Neural cell (in vitro differentiated cells): ENCODE measurements around the gene GRIN1. TPM values are rescaled to one million over a fixed set of nuclear protein-coding genes. Genes with fewer than 3 reads are reported as not detected.

Source experiments
- H2AFZ ChIP-seq: fragments of 200-600, 300-800 bp; sonication (generic), shearing (Covaris generic); 2 replicates; pipeline ENCODE4 v1.6.0; 2014; ENCODE audit warnings: low read depth, mild to moderate bottlenecking, antibody characterized with exemption, low read length, moderate library complexity
- H3F3A ChIP-seq: fragments of 200-600 bp; shearing (Covaris generic); 2 replicates; pipeline ENCODE4 v1.6.1; 2016; ENCODE audit warnings: mild to moderate bottlenecking, moderate library complexity, mixed read lengths, antibody characterized with exemption, low read length; ENCODE audit not compliant: insufficient read depth, poor library complexity, severe bottlenecking
- H3K27ac ChIP-seq: fragments of 200-600, 300-800 bp; sonication (generic), shearing (Covaris generic); 2 replicates; pipeline ENCODE4 v1.5.1; 2014; ENCODE audit warnings: mild to moderate bottlenecking, low read length, moderate library complexity
- H3K27me3 ChIP-seq: fragments of 300-800, 200-600 bp; sonication (generic), shearing (Covaris generic); 2 replicates; pipeline ENCODE4 v1.6.0; 2014; ENCODE audit warnings: mild to moderate bottlenecking, low read depth, low read length, moderate library complexity; ENCODE audit not compliant: insufficient read depth
- H3K36me3 ChIP-seq: fragments of 300-800, 200-600 bp; sonication (generic), shearing (Covaris generic); 2 replicates; pipeline ENCODE4 v1.5.1; 2014; ENCODE audit warnings: mild to moderate bottlenecking, antibody characterized with exemption, low read length, moderate library complexity; ENCODE audit not compliant: insufficient read depth
- H3K4me2 ChIP-seq: fragments of 300-800, 200-600 bp; sonication (generic), shearing (Covaris generic); 2 replicates; pipeline ENCODE4 v1.6.0; 2014; ENCODE audit warnings: mild to moderate bottlenecking, low read length
- H3K4me3 ChIP-seq: fragments of 300-800, 200-600 bp; sonication (generic), shearing (Covaris generic); 2 replicates; pipeline ENCODE4 v1.5.1; 2014; ENCODE audit warnings: mild to moderate bottlenecking, low read length, moderate library complexity
- H3K79me2 ChIP-seq: fragments of 200-600 bp; shearing (Covaris generic); replicated peaks from 2 replicates; pipeline ENCODE4 v1.6.0; 2014; ENCODE audit warnings: mild to moderate bottlenecking, low read length, moderate library complexity; ENCODE audit not compliant: insufficient read depth
- H3K9ac ChIP-seq: fragments of 300-800, 200-600 bp; sonication (generic), shearing (Covaris generic); 2 replicates; pipeline ENCODE4 v1.6.1; 2016; ENCODE audit warnings: mild to moderate bottlenecking, low read length, mixed read lengths
- H3K9me2 ChIP-seq: fragments of 200-600 bp; shearing (Covaris generic); 2 replicates; pipeline ENCODE4 v1.6.1; 2016; ENCODE audit warnings: mild to moderate bottlenecking, low read length, mixed read lengths; ENCODE audit not compliant: insufficient read depth
- H3K9me3 ChIP-seq: fragments of 200-600, 300-800 bp; sonication (generic), shearing (Covaris generic); 2 replicates; pipeline ENCODE4 v1.6.1; 2016; ENCODE audit warnings: mild to moderate bottlenecking, mixed run types, low read length, moderate library complexity, mixed read lengths
- H4K20me1 ChIP-seq: fragments of 200-600 bp; shearing (Covaris generic); 2 replicates; pipeline ENCODE4 v1.6.1; 2016; ENCODE audit warnings: mild to moderate bottlenecking, mixed run types; ENCODE audit not compliant: insufficient read depth
- EP300 ChIP-seq: fragments of 450-650 bp; conservative IDR thresholded peaks from 2 replicates; pipeline ENCODE4 v1.6.1; 2014; ENCODE audit warnings: antibody characterized with exemption, mild to moderate bottlenecking, moderate library complexity; ENCODE audit not compliant: poor library complexity, severe bottlenecking
- EZH2 ChIP-seq: fragments of 200-600, 300-800 bp; shearing (Covaris generic), sonication (generic); IDR thresholded peaks from 2 replicates; pipeline ENCODE4 v1.6.1; 2014; ENCODE audit warnings: antibody characterized with exemption, low read length, borderline replicate concordance, mild to moderate bottlenecking; ENCODE audit not compliant: insufficient read depth, poor library complexity, severe bottlenecking
- MXI1 ChIP-seq: fragments of 450-650 bp; conservative IDR thresholded peaks from 2 replicates; pipeline ENCODE4 v1.6.1; 2014; ENCODE audit warnings: antibody characterized with exemption, mild to moderate bottlenecking; ENCODE audit not compliant: poor library complexity, severe bottlenecking
- POLR2AphosphoS5 ChIP-seq: IDR thresholded peaks from 2 replicates; pipeline ENCODE4 v1.6.1; 2012
- RAD21 ChIP-seq: fragments of 450-650 bp; conservative IDR thresholded peaks from 2 replicates; pipeline ENCODE4 v1.6.1; 2014; ENCODE audit warnings: antibody characterized with exemption, mild to moderate bottlenecking, moderate library complexity
- SMC3 ChIP-seq: fragments of 450-650 bp; conservative IDR thresholded peaks from 2 replicates; pipeline ENCODE4 v1.6.1; 2014; ENCODE audit warnings: antibody characterized with exemption, mild to moderate bottlenecking, moderate library complexity; ENCODE audit not compliant: poor library complexity
- TAF1 ChIP-seq: IDR thresholded peaks from 2 replicates; pipeline ENCODE4 v1.6.1; 2012; ENCODE audit warnings: low read depth
- polyA plus RNA-seq: library from polyadenylated mRNA; depleted of rRNA; stranded (reverse); fragments of >200 nt; gene quantifications from 2 replicates; pipeline ENCODE4 v1.2.3, GENCODE V29; 2014
- TF ChIP-seq, protein P1 (sequence below): fragments of 450-650 bp; IDR thresholded peaks from 2 replicates; pipeline ENCODE4 v1.5.1; 2014; ENCODE audit warnings: antibody characterized with exemption, mild to moderate bottlenecking, moderate library complexity; ENCODE audit not compliant: poor library complexity, severe bottlenecking
- TF ChIP-seq, protein P2 (sequence below): IDR thresholded peaks from 2 replicates; pipeline ENCODE4 v1.6.1; 2012; ENCODE audit warnings: borderline replicate concordance

The GRIN1 gene
- polyA plus RNA-seq, 1 donor from 2014 or later: 0.58 TPM

DNA sequence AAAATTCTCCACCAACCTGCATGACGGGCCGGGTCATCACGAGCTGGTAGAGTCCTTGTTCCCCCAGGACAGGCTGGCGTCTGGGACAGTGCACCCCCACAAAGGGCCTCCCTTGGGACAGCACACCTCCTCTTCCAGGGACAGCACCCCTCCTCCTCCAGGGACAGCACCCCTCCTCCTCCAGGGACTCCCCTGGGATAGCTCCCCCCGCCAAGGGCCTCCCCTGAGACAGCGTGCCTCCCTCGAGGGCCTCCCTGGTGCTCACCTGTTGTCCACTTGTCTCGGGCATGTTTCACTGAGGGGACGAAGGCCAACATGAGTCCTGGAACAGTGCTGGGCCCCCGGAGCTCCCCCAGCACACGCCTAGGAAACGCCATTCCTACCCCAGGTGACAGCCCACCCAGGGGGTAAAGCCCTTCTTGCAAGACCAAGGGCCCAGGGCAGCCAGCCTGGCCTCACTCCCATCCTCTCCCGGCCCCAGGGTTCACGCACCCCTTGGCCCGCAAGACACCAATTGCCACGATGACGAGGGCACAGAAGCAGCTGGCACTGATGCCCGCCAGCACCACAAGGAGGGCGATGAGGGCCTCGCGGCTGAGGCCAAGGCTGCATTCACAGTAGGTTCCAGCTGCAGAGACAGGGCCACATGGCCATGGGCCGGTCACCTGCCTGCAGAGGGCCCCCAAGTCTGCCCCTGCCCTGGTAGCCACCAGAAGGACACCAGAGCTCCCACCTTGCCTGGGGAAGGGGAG, 32.4 kb downstream of the GRIN1 start:
- Histone ChIP-seq H3K79me2 (no peaks in the 10 kb centered on the region), H3K4me2 (no peak overlapping the region), H3K27ac (no peak overlapping the region), H4K20me1 (no peaks in the 10 kb centered on the region), H3K9me3 (no peaks in the 10 kb centered on the region), H3K4me3 (no peak overlapping the region), H3F3A (no peaks in the 10 kb centered on the region), H2AFZ (no peak overlapping the region), H3K9me2 (no peaks in the 10 kb centered on the region), H3K36me3 (no peaks in the 10 kb centered on the region), H3K27me3 (peaks cover 27% of the 10 kb centered on the region), H3K9ac (no peak overlapping the region)
- no peak for TF ChIP-seq EP300
- TF ChIP-seq, protein P1, sequence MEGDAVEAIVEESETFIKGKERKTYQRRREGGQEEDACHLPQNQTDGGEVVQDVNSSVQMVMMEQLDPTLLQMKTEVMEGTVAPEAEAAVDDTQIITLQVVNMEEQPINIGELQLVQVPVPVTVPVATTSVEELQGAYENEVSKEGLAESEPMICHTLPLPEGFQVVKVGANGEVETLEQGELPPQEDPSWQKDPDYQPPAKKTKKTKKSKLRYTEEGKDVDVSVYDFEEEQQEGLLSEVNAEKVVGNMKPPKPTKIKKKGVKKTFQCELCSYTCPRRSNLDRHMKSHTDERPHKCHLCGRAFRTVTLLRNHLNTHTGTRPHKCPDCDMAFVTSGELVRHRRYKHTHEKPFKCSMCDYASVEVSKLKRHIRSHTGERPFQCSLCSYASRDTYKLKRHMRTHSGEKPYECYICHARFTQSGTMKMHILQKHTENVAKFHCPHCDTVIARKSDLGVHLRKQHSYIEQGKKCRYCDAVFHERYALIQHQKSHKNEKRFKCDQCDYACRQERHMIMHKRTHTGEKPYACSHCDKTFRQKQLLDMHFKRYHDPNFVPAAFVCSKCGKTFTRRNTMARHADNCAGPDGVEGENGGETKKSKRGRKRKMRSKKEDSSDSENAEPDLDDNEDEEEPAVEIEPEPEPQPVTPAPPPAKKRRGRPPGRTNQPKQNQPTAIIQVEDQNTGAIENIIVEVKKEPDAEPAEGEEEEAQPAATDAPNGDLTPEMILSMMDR: no peak
- TF ChIP-seq EZH2: no peak
- no peak for TF ChIP-seq TAF1
- TF ChIP-seq SMC3: no peak
- TF ChIP-seq RAD21: no peak
- TF ChIP-seq, protein P2, sequence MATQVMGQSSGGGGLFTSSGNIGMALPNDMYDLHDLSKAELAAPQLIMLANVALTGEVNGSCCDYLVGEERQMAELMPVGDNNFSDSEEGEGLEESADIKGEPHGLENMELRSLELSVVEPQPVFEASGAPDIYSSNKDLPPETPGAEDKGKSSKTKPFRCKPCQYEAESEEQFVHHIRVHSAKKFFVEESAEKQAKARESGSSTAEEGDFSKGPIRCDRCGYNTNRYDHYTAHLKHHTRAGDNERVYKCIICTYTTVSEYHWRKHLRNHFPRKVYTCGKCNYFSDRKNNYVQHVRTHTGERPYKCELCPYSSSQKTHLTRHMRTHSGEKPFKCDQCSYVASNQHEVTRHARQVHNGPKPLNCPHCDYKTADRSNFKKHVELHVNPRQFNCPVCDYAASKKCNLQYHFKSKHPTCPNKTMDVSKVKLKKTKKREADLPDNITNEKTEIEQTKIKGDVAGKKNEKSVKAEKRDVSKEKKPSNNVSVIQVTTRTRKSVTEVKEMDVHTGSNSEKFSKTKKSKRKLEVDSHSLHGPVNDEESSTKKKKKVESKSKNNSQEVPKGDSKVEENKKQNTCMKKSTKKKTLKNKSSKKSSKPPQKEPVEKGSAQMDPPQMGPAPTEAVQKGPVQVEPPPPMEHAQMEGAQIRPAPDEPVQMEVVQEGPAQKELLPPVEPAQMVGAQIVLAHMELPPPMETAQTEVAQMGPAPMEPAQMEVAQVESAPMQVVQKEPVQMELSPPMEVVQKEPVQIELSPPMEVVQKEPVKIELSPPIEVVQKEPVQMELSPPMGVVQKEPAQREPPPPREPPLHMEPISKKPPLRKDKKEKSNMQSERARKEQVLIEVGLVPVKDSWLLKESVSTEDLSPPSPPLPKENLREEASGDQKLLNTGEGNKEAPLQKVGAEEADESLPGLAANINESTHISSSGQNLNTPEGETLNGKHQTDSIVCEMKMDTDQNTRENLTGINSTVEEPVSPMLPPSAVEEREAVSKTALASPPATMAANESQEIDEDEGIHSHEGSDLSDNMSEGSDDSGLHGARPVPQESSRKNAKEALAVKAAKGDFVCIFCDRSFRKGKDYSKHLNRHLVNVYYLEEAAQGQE: no peak
- no peak for TF ChIP-seq POLR2AphosphoS5
- no peak for TF ChIP-seq MXI1

DNA sequence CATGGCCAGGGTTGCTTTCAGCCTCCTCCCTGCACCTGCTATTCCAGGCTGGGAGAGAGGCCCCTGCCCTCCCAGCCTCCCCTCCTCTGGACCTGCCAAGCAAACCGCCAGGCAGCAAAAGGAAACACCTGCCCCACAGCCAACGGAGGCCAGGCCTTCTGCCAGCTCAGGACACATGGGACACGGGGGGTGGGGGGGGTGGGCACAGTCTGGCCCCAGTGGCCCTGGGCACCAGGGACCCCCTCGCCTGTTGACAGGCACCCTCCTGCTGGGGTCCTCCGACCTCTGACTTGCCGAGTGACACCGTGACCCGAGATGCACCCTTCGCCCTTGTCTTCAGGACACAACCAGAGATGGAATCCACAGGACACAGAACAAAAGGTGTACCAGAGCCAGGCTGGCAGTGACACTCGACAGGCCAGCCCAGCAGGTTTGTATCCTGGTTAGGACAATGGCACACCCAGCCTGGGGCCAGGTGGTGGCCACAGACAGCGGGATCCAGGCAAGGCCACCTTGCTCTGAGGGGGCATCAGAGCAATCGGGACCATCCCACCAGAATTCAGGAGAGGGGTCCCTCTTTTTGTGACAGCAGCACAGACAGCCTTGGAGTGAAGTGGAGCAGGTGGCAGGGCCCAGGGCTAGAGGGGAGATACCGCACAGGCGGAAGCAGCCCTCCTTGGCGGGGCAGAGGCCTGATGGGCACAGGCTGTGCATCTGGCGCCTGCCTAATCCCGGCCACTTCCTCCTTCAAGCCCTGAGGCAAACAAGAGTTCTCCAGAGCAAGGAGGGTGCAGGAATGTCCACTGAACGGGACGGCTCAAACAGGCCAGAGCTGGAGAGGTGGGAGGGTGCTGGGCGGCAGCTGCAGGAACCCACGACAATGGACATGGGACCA, 34.2 kb downstream of the GRIN1 start:
- no peak overlapping the region for H3K9ac ChIP-seq

More for the DNA sequence above, 34.2 kb downstream of the GRIN1 start:
- TF ChIP-seq, protein P2: no peak
- TF ChIP-seq EZH2 (no peak), RAD21 (no peak), SMC3 (no peak), EP300 (no peak), TAF1 (no peak), MXI1 (no peak), POLR2AphosphoS5 (no peak)
- TF ChIP-seq, protein P1: no peak
- Histone ChIP-seq H3K27me3 (peaks cover 15% of the 10 kb centered on the region), H3K79me2 (no peaks in the 10 kb centered on the region), H3K9me3 (no peaks in the 10 kb centered on the region), H3K4me2 (no peak overlapping the region), H3K27ac (no peak overlapping the region), H4K20me1 (no peaks in the 10 kb centered on the region), H3K36me3 (no peaks in the 10 kb centered on the region), H2AFZ (no peak overlapping the region), H3K4me3 (no peak overlapping the region), H3F3A (no peaks in the 10 kb centered on the region), H3K9me2 (no peaks in the 10 kb centered on the region)
